Type B pancreatic cell (in vitro differentiated cells): ENCODE data around the gene TMEFF1. TPM values are rescaled to one million over a fixed set of nuclear protein-coding genes. Genes with fewer than 3 reads are reported as not detected.

Experiments
- DNase-seq: peaks from one replicate; pipeline ENCODE4 v3.0.0; 2021; ENCODE audit warnings: mixed read lengths; ENCODE audit not compliant: unreplicated experiment; ENCODE audit errors: extremely low spot score
- H3K27ac Mint-ChIP-seq: 2 replicates; pipeline ENCODE4 v1.8.0; 2021; ENCODE audit warnings: mild to moderate bottlenecking, mixed read lengths
- H3K27me3 Mint-ChIP-seq: 2 replicates; pipeline ENCODE4 v1.8.0; 2021; ENCODE audit warnings: mixed read lengths
- H3K36me3 Mint-ChIP-seq: 2 replicates; pipeline ENCODE4 v1.8.0; 2021; ENCODE audit warnings: mixed read lengths
- H3K4me1 Mint-ChIP-seq: one replicate; pipeline ENCODE4 v1.8.0; 2021; ENCODE audit warnings: mixed read lengths; ENCODE audit not compliant: unreplicated experiment
- H3K4me3 Mint-ChIP-seq: 2 replicates; pipeline ENCODE4 v1.8.0; 2021; ENCODE audit warnings: mild to moderate bottlenecking, mixed read lengths
- H3K9me3 Mint-ChIP-seq: 2 replicates; pipeline ENCODE4 v1.8.0; 2021; ENCODE audit warnings: mixed read lengths
- CTCF ChIP-seq: fragments of 200-600 bp; sonication (generic); conservative IDR thresholded peaks from 2 replicates; pipeline ENCODE4 v1.5.0; 2021; ENCODE audit warnings: antibody characterized with exemption, mild to moderate bottlenecking
- total RNA-seq: library from RNA; stranded (reverse); gene quantifications from 2 replicates; pipeline ENCODE4 v1.2.1, GENCODE V29; 2021; ENCODE audit warnings: low replicate concordance

The TMEFF1 gene
- total RNA-seq, 1 donor from 2014 or later: 30.5 TPM

DNA sequence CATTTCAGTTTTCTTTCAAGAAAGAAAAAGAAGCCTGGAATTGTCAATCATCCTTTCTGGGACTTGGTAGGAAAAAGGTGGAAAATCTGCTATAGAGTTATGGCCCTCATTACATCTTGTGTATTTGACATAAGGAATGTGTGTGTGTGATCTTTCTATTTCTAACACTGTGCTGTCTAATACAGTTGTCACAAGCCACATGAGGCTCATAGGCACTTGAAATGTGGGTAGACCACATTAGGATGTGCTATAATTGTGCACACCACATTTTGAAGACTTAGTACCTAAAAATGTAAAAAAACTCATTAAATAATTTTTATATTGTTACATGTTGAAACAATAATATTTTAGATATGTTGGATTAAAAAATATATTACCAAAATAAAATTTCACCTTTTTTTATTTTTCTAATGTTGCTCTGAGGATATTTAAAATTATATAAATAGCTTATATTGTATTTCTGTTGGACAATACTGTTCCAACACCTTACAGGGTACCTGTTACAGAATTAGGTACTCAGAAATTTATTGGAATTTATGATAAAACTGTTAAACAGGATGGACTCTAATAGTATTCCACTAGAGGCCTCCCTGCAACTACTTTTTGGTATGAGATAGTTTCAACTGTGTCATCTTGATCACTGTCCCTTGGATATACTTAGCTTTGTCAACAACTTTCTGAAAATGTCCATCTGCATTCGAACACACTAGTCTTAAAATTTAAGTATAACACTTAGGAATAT, 27.6 kb upstream of the TMEFF1 start:
- Mint-ChIP-seq H3K36me3 (peaks cover 38% of the 10 kb centered on the region), H3K4me1 (peaks cover under 1% of the 10 kb centered on the region), H3K4me3 (no peak overlapping the region), H3K9me3 (no peaks in the 10 kb centered on the region), H3K27ac (no peak overlapping the region), H3K27me3 (no peaks in the 10 kb centered on the region)
- no peak for DNase-seq
- TF ChIP-seq CTCF: no peak

GRCh38 chr9:100445903-100446549, 26.9 kb upstream of the TMEFF1 start:
- no peak for TF ChIP-seq CTCF
- H3K4me1 Mint-ChIP-seq: no peaks in the 10 kb centered on the region
- no peak overlapping the region for H3K27ac Mint-ChIP-seq
- H3K27me3 Mint-ChIP-seq: no peaks in the 10 kb centered on the region
- H3K36me3 Mint-ChIP-seq: peaks cover 41% of the 10 kb centered on the region
- no peak for DNase-seq
- H3K9me3 Mint-ChIP-seq: no peaks in the 10 kb centered on the region
- no peak overlapping the region for H3K4me3 Mint-ChIP-seq

GRCh38 chr9:100447041-100447440, 25.9 kb upstream of the TMEFF1 start:
- Mint-ChIP-seq H3K36me3 (peaks cover 41% of the 10 kb centered on the region), H3K4me1 (no peaks in the 10 kb centered on the region), H3K27me3 (no peaks in the 10 kb centered on the region), H3K4me3 (no peak overlapping the region), H3K9me3 (no peaks in the 10 kb centered on the region), H3K27ac (no peak overlapping the region)
- DNase-seq: no peak
- TF ChIP-seq CTCF: no peak

DNA sequence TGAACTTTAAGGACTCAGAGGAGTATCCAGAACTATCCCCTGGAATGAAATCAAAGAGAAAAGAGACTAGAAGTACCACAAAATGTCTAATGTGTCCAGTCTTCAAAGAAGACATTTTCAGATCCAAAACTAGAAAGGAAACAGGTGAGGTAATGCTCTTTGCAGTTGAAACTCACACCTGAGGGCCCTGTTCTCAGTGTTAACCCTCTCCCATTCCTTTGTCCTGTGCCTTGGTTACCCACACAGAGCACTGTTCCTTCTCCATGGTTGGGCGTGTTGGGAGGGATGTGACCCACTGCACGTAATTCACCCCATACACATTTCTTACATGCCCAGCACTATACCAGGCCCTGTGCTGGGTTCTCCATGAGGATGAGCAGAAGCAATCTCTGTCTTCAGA, 24.7 kb upstream of the TMEFF1 start:
- Mint-ChIP-seq H3K4me3 (no peak overlapping the region), H3K4me1 (no peaks in the 10 kb centered on the region), H3K27me3 (no peaks in the 10 kb centered on the region), H3K9me3 (no peaks in the 10 kb centered on the region), H3K27ac (no peak overlapping the region), H3K36me3 (peaks cover 44% of the 10 kb centered on the region)
- no peak for DNase-seq
- no peak for TF ChIP-seq CTCF

- H3K4me3 Mint-ChIP-seq: no peak overlapping the region
- H3K36me3 Mint-ChIP-seq: peaks cover 41% of the 10 kb centered on the region
- no peaks in the 10 kb centered on the region for H3K4me1 Mint-ChIP-seq
- H3K9me3 Mint-ChIP-seq: no peaks in the 10 kb centered on the region
- no peak for DNase-seq
- H3K27ac Mint-ChIP-seq: no peak overlapping the region
- TF ChIP-seq CTCF: no peak
- H3K27me3 Mint-ChIP-seq: no peaks in the 10 kb centered on the region
These were observed 23.5 kb upstream of the TMEFF1 start for GRCh38 chr9:100449420-100449819.
